HepG2 (cell line): ENCODE results near the gene UCHL3. TPM values are rescaled to one million over a fixed set of nuclear protein-coding genes. Genes with fewer than 3 reads are reported as not detected.

Experiments
- CENPT ChIP-seq: sonication (generic); formaldehyde crosslinking; IDR thresholded peaks from 2 replicates; pipeline ENCODE4 v1.8.0; 2022; ENCODE audit warnings: low read depth, mild to moderate bottlenecking, moderate library complexity, missing genetic modification reagents
- ELF1 ChIP-seq: sonication (generic); formaldehyde crosslinking; IDR thresholded peaks from 2 replicates; pipeline ENCODE4 v1.4.0; 2020; ENCODE audit warnings: missing genetic modification reagents
- GTF3A ChIP-seq: sonication (generic); formaldehyde crosslinking; conservative IDR thresholded peaks from 2 replicates; pipeline ENCODE4 v1.4.0; 2020; ENCODE audit warnings: mild to moderate bottlenecking, missing genetic modification reagents
- HNRNPUL1 ChIP-seq: fragments of 200-400 bp; formaldehyde crosslinking; IDR thresholded peaks from 2 replicates; pipeline ENCODE4 v1.6.1; 2017; ENCODE audit warnings: low read depth, mild to moderate bottlenecking, low read length, moderate library complexity
- KDM6A ChIP-seq: IDR thresholded peaks from 2 replicates; pipeline ENCODE4 v1.6.1; 2016; ENCODE audit warnings: low read depth
- KLF11 ChIP-seq: IDR thresholded peaks from 2 replicates; pipeline ENCODE4 v1.6.1; 2016; ENCODE audit warnings: missing compliant biosample characterization
- KMT2B ChIP-seq: IDR thresholded peaks from 2 replicates; pipeline ENCODE4 v1.6.1; 2016; ENCODE audit warnings: missing genetic modification reagents, missing compliant biosample characterization
- MED1 ChIP-seq: sonication (generic); formaldehyde crosslinking; IDR thresholded peaks from 2 replicates; pipeline ENCODE4 v1.4.0; 2020; ENCODE audit warnings: missing genetic modification reagents
- NR2F2 ChIP-seq: IDR thresholded peaks from 2 replicates; pipeline ENCODE4 v1.6.1; 2012; ENCODE audit warnings: low read depth, inconsistent platforms, borderline replicate concordance
- RBFOX2 ChIP-seq: fragments of 200-400 bp; formaldehyde crosslinking; IDR thresholded peaks from 2 replicates; pipeline ENCODE4 v1.6.1; 2017; ENCODE audit warnings: low read depth, mild to moderate bottlenecking, low read length
- SIX1 ChIP-seq: sonication (generic); formaldehyde crosslinking; IDR thresholded peaks from 2 replicates; pipeline ENCODE4 v1.4.0; 2020; ENCODE audit warnings: missing genetic modification reagents, borderline replicate concordance
- SIX4 ChIP-seq: sonication (generic); formaldehyde crosslinking; IDR thresholded peaks from 2 replicates; pipeline ENCODE4 v1.4.0; 2020; ENCODE audit warnings: missing genetic modification reagents
- THAP11 ChIP-seq: IDR thresholded peaks from 2 replicates; pipeline ENCODE4 v1.6.1; 2016; ENCODE audit warnings: missing biosample characterization, missing genetic modification reagents
- ZMYM3 ChIP-seq: sonication (generic); formaldehyde crosslinking; IDR thresholded peaks from 2 replicates; pipeline ENCODE4 v1.5.1; 2020; ENCODE audit warnings: mild to moderate bottlenecking, missing genetic modification reagents
- ZNF335 ChIP-seq: sonication (generic); formaldehyde crosslinking; IDR thresholded peaks from 2 replicates; pipeline ENCODE4 v1.4.0; 2020; ENCODE audit warnings: missing genetic modification reagents
- ZNF34 ChIP-seq: sonication (generic); formaldehyde crosslinking; IDR thresholded peaks from 2 replicates; pipeline ENCODE4 v1.4.0; 2020; ENCODE audit warnings: mild to moderate bottlenecking, missing genetic modification reagents, borderline replicate concordance
- ZNF441 ChIP-seq: sonication (generic); formaldehyde crosslinking; IDR thresholded peaks from 2 replicates; pipeline ENCODE4 v1.7.0; 2021; ENCODE audit warnings: missing genetic modification reagents, borderline replicate concordance
- ZNF713 ChIP-seq: sonication (generic); formaldehyde crosslinking; IDR thresholded peaks from 2 replicates; pipeline ENCODE4 v1.4.0; 2020; ENCODE audit warnings: mild to moderate bottlenecking, missing genetic modification reagents
- ZSCAN22 ChIP-seq: sonication (generic); formaldehyde crosslinking; IDR thresholded peaks from 2 replicates; pipeline ENCODE4 v1.4.0; 2020; ENCODE audit warnings: mild to moderate bottlenecking, missing genetic modification reagents
- polyA plus RNA-seq, 8 experiments: library from polyadenylated mRNA; depleted of rRNA in 3 of 8; stranded (reverse) in 7 of 8; unstranded in 1 of 8; fragments of >200 nt; fragmentation: Illumina TruSeq in 4 of 8; extraction: Trizol in 4 of 8; gene quantifications; 2 replicates each; pipeline versions ENCODE4 v1.2.1 to v1.2.3, GENCODE V29; 2011 to 2016; ENCODE audit warnings: low read depth in 4 of 8, missing spikeins in 1 of 8, mixed read lengths in 1 of 8; ENCODE audit not compliant: insufficient read depth in 1 of 8
- total RNA-seq, 5 experiments: library from RNA; depleted of rRNA; stranded (reverse); fragments of >200 nt; fragmentation: Illumina TruSeq; extraction: Trizol; gene quantifications; 2 replicates each; pipeline ENCODE4 v1.2.3, GENCODE V29; 2016; ENCODE audit warnings: low read depth in 1 of 5
- TF ChIP-seq, protein P1 (sequence below): IDR thresholded peaks from 2 replicates; pipeline ENCODE4 v1.6.1; 2016; ENCODE audit warnings: low read depth
- TF ChIP-seq, protein P2 (sequence below): sonication (generic); formaldehyde crosslinking; IDR thresholded peaks from 2 replicates; pipeline ENCODE4 v1.4.0; 2020; ENCODE audit warnings: missing genetic modification reagents
- TF ChIP-seq, protein P3 (sequence below): sonication (generic); formaldehyde crosslinking; IDR thresholded peaks from 2 replicates; pipeline ENCODE4 v1.9.0; 2022; ENCODE audit warnings: low read depth, missing genetic modification reagents
- TF ChIP-seq, protein P4 (sequence below): IDR thresholded peaks from 2 replicates; pipeline ENCODE4 v1.6.1; 2016
- TF ChIP-seq, protein P5 (sequence below): sonication (generic); formaldehyde crosslinking; IDR thresholded peaks from 2 replicates; pipeline ENCODE4 v1.4.0; 2020; ENCODE audit warnings: mild to moderate bottlenecking, missing genetic modification reagents

UCHL3 gene
- total and polyA plus RNA-seq, 2 of the 13 experiments (the other 11 are each of a cell fraction or from before 2014, with no cell fraction given): 36.2 to 93.3 TPM

DNA sequence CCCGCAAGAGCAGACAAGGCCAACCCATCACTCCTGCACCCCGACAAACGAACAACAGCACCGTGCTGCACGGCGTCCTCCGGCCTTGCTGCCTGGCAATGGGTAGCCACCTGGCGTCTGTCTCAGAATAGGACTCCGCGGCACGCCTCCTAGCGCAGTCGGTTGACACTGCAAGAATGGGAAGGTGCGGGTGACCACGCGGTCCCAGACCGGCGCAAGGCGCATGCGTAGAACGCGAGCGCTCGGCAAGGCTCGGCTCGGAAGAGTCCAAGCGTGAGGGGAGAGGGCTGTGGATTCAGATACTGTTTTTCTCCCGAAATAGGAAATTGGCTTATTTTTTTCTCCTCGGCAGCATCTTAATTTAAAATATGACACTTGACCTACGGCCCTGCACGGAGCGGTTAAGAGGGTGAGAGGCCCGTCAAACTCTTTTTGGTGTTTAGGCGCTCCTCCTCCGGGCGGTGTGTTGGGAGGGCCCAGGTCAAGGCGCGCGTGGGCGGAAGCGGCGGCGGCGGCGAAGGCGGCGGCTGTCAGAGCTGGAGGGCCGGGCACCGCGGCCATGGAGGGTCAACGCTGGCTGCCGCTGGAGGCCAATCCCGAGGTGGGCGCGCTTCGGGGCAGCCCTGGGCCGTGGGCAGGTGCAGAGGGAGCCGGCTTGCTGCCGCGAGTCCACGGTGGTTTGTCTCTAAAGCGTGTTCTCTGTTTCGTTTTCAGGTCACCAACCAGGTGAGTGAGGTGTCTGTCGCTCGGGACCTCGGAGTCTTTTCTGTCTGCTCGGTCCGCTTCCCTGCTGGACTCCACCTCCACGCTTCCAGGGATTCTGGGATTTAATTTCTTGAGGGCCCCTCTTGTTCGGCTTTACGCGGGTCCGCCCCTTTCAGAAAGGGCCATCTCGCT is at the start of gene UCHL3 (continued):
- peak; percentile 64; the same call in 1 of the 2 replicates for TF ChIP-seq ZMYM3 (CRISPR knock-in tag)
- 0 out of 2 replicates have a peak, but pooled peaks have one; percentile 35 for TF ChIP-seq MED1 (CRISPR knock-in tag)
- TF ChIP-seq, protein P1, sequence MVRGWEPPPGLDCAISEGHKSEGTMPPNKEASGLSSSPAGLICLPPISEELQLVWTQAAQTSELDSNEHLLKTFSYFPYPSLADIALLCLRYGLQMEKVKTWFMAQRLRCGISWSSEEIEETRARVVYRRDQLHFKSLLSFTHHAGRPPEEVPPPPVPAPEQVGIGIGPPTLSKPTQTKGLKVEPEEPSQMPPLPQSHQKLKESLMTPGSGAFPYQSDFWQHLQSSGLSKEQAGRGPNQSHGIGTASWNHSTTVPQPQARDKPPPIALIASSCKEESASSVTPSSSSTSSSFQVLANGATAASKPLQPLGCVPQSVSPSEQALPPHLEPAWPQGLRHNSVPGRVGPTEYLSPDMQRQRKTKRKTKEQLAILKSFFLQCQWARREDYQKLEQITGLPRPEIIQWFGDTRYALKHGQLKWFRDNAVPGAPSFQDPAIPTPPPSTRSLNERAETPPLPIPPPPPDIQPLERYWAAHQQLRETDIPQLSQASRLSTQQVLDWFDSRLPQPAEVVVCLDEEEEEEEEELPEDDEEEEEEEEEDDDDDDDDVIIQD (CRISPR knock-in tag): peak; percentile 80; the same call in 1 of the 2 replicates
- TF ChIP-seq RBFOX2: peak; percentile 88
- TF ChIP-seq THAP11: peak; percentile 60
- no peak for TF ChIP-seq GTF3A
- no peak; the same call in 1 of the 2 replicates for TF ChIP-seq SIX1 (CRISPR knock-in tag)
- TF ChIP-seq, protein P2, sequence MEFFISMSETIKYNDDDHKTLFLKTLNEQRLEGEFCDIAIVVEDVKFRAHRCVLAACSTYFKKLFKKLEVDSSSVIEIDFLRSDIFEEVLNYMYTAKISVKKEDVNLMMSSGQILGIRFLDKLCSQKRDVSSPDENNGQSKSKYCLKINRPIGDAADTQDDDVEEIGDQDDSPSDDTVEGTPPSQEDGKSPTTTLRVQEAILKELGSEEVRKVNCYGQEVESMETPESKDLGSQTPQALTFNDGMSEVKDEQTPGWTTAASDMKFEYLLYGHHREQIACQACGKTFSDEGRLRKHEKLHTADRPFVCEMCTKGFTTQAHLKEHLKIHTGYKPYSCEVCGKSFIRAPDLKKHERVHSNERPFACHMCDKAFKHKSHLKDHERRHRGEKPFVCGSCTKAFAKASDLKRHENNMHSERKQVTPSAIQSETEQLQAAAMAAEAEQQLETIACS (CRISPR knock-in tag): no peak
- TF ChIP-seq, protein P3, sequence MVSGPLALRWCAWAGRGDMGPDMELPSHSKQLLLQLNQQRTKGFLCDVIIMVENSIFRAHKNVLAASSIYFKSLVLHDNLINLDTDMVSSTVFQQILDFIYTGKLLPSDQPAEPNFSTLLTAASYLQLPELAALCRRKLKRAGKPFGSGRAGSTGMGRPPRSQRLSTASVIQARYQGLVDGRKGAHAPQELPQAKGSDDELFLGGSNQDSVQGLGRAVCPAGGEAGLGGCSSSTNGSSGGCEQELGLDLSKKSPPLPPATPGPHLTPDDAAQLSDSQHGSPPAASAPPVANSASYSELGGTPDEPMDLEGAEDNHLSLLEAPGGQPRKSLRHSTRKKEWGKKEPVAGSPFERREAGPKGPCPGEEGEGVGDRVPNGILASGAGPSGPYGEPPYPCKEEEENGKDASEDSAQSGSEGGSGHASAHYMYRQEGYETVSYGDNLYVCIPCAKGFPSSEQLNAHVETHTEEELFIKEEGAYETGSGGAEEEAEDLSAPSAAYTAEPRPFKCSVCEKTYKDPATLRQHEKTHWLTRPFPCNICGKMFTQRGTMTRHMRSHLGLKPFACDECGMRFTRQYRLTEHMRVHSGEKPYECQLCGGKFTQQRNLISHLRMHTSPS (CRISPR knock-in tag): 0 out of 2 replicates have a peak, but pooled peaks have one; percentile 33
- TF ChIP-seq ZNF34 (CRISPR knock-in tag): no peak
- TF ChIP-seq ZNF335 (CRISPR knock-in tag): peak; percentile 83
- TF ChIP-seq, protein P4, sequence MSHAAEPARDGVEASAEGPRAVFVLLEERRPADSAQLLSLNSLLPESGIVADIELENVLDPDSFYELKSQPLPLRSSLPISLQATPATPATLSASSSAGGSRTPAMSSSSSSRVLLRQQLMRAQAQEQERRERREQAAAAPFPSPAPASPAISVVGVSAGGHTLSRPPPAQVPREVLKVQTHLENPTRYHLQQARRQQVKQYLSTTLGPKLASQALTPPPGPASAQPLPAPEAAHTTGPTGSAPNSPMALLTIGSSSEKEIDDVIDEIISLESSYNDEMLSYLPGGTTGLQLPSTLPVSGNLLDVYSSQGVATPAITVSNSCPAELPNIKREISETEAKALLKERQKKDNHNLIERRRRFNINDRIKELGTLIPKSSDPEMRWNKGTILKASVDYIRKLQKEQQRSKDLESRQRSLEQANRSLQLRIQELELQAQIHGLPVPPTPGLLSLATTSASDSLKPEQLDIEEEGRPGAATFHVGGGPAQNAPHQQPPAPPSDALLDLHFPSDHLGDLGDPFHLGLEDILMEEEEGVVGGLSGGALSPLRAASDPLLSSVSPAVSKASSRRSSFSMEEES: peak; percentile 76
- TF ChIP-seq, protein P5, sequence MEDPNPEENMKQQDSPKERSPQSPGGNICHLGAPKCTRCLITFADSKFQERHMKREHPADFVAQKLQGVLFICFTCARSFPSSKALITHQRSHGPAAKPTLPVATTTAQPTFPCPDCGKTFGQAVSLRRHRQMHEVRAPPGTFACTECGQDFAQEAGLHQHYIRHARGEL (CRISPR knock-in tag): no peak
- TF ChIP-seq ZSCAN22 (CRISPR knock-in tag): no peak
- TF ChIP-seq ZNF713 (CRISPR knock-in tag): 0 out of 2 replicates have a peak, but pooled peaks have one; percentile 84
- TF ChIP-seq ZNF441 (CRISPR knock-in tag): no peak; the same call in 1 of the 2 replicates
- no peak for TF ChIP-seq CENPT (CRISPR knock-in tag)
- TF ChIP-seq KLF11: 0 out of 2 replicates have a peak, but pooled peaks have one; percentile 62
- no peak for TF ChIP-seq KDM6A (CRISPR knock-in tag)
- peak; percentile 48; the same call in 1 of the 2 replicates for TF ChIP-seq NR2F2
- TF ChIP-seq SIX4 (CRISPR knock-in tag): no peak
- TF ChIP-seq HNRNPUL1: no peak
- peak; percentile 83 for TF ChIP-seq KMT2B (CRISPR knock-in tag)
- peak; percentile 79 for TF ChIP-seq ELF1 (CRISPR knock-in tag)
